OCI-LY7 (cell line): Measurements from ENCODE around the gene DHCR7.

Experiments
- CTCF ChIP-seq: fragments of 200-600 bp; sonication (generic); conservative IDR thresholded peaks from 2 replicates; pipeline ENCODE4 v1.5.1; 2014; ENCODE audit warnings: mild to moderate bottlenecking, antibody characterized with exemption, low read length, moderate library complexity, mixed read lengths
- EZH2phosphoT487 ChIP-seq: fragments of 200-600 bp; sonication (generic); IDR thresholded peaks from 2 replicates; pipeline ENCODE4 v1.6.1; 2018; ENCODE audit warnings: low read depth, borderline replicate concordance, mild to moderate bottlenecking, mixed run types, antibody characterized with exemption, low read length, moderate library complexity, mixed read lengths

DNA sequence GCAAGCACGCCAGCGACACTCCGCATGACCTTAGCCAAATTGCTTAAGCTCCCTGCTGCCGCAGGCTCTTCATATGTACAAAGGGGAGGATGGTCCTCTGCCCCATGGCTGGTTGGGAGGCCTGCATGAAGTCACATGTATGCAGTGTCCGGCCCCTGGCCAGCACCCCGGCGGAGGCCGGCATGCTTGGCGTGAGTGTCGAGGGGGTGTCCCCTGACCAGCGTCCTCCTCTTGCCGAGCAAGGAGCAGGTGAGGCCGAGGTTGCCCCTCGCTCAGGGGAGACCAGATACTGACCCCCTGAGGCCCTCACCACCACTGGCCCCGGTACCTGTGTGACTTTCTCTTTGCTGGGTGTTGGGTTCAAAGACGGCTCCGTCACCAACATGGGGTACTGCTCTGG is 50.2 kb downstream of the DHCR7 start:
- TF ChIP-seq CTCF (no peak), EZH2phosphoT487 (no peak)
